Stimulated activated naive B cell treated with anti-CD40 and anti-IgM and Interleukin-4, amounts not matched to agents 10 μg/mL and 1 μg/mL and 100 μg/mL, for 72 hours (primary cell): ENCODE measurements around the gene PHETA1.

Source experiments
- ATAC-seq, 2 donors: fragments of 150-1000 bp; cut with Tn5 transposase; replicated peaks; 2 replicates each; pipeline ENCODE4 v1.10.0; 2021; ENCODE audit warnings: moderate library complexity in 1 of 2
- DNase-seq: peaks from one replicate; pipeline ENCODE4 v3.0.0; 2021
- H3K27ac Mint-ChIP-seq: one replicate; pipeline ENCODE4 v1.8.0; 2022; ENCODE audit warnings: mild to moderate bottlenecking, mixed read lengths
- H3K27me3 Mint-ChIP-seq, 2 donors: one replicate each; pipeline ENCODE4 v1.8.0; 2022; ENCODE audit warnings: mixed read lengths in 2 of 2
- H3K36me3 Mint-ChIP-seq, 2 donors: one replicate each; pipeline ENCODE4 v1.8.0; 2022; ENCODE audit warnings: mixed read lengths in 2 of 2, mild to moderate bottlenecking in 1 of 2
- H3K4me1 Mint-ChIP-seq, 2 donors: one replicate each; pipeline ENCODE4 v1.8.0; 2022; ENCODE audit warnings: mixed read lengths in 2 of 2, mild to moderate bottlenecking in 1 of 2
- H3K4me3 Mint-ChIP-seq, 2 donors: one replicate each; pipeline ENCODE4 v1.8.0; 2022; ENCODE audit warnings: mild to moderate bottlenecking in 2 of 2, mixed read lengths in 2 of 2, moderate library complexity in 1 of 2
- H3K9me3 Mint-ChIP-seq, 2 donors: one replicate each; pipeline ENCODE4 v1.8.0; 2022; ENCODE audit warnings: mixed read lengths in 2 of 2, mild to moderate bottlenecking in 1 of 2

The PHETA1 gene

GRCh38 chr12:111355201-111355925, 13.5 kb downstream of the PHETA1 start:
- H3K27me3 Mint-ChIP-seq, result no peaks in the 10 kb centered on the region
- H3K36me3 Mint-ChIP-seq, result no peaks in the 10 kb centered on the region
- H3K4me1 Mint-ChIP-seq, result peaks cover 49 to 59% of the 10 kb centered on the region in 2 donors
- no peaks in the 10 kb centered on the region for H3K9me3 Mint-ChIP-seq
- peak; percentile 82 to 91 for ATAC-seq
- H3K27ac Mint-ChIP-seq, result peak overlapping the region; percentile 94
- H3K4me3 Mint-ChIP-seq, result no peak overlapping the region
- peak; percentile 59 for DNase-seq

GRCh38 chr12:111354511-111354910, 14.4 kb downstream of the PHETA1 start:
- H3K27me3 Mint-ChIP-seq, result no peaks in the 10 kb centered on the region
- H3K27ac Mint-ChIP-seq, result peak overlapping the region; percentile 31
- peaks cover under 1 to 3% of the 10 kb centered on the region in 2 donors for H3K9me3 Mint-ChIP-seq
- ATAC-seq (no peak), DNase-seq (no peak)
- no peaks in the 10 kb centered on the region for H3K36me3 Mint-ChIP-seq
- H3K4me3 Mint-ChIP-seq, result no peak overlapping the region
- H3K4me1 Mint-ChIP-seq, result peaks cover 41 to 51% of the 10 kb centered on the region in 2 donors

GRCh38 chr12:111353603-111354295, 15.1 kb downstream of the PHETA1 start:
- Mint-ChIP-seq H3K36me3 (no peaks in the 10 kb centered on the region), H3K4me3 (no peak overlapping the region), H3K27ac (no peak overlapping the region), H3K4me1 (peaks cover 36 to 43% of the 10 kb centered on the region in 2 donors), H3K27me3 (no peaks in the 10 kb centered on the region), H3K9me3 (peaks cover 6 to 7% of the 10 kb centered on the region in 2 donors)
- no peak for ATAC-seq
- no peak for DNase-seq

GRCh38 chr12:111353026-111353425, 15.9 kb downstream of the PHETA1 start:
- H3K36me3 Mint-ChIP-seq, result no peaks in the 10 kb centered on the region
- H3K27ac Mint-ChIP-seq, result peak overlapping the region; percentile 67
- DNase-seq (no peak), ATAC-seq (no peak)
- no peaks in the 10 kb centered on the region for H3K27me3 Mint-ChIP-seq
- H3K4me1 Mint-ChIP-seq, result peaks cover 32 to 37% of the 10 kb centered on the region in 2 donors
- H3K4me3 Mint-ChIP-seq, result no peak overlapping the region
- H3K9me3 Mint-ChIP-seq, result peaks cover 7 to 10% of the 10 kb centered on the region in 2 donors

GRCh38 chr12:111352296-111352993, 16.4 kb downstream of the PHETA1 start:
- H3K27ac Mint-ChIP-seq, result peak overlapping the region; percentile 67
- peak; percentile 40 to 48 for ATAC-seq
- no peak overlapping the region for H3K4me3 Mint-ChIP-seq
- H3K36me3 Mint-ChIP-seq, result no peaks in the 10 kb centered on the region
- no peaks in the 10 kb centered on the region for H3K27me3 Mint-ChIP-seq
- H3K4me1 Mint-ChIP-seq, result peaks cover 30 to 37% of the 10 kb centered on the region in 2 donors
- peaks cover 7 to 12% of the 10 kb centered on the region in 2 donors for H3K9me3 Mint-ChIP-seq
- no peak for DNase-seq

- Mint-ChIP-seq H3K9me3 (peaks cover 7 to 12% of the 10 kb centered on the region in 2 donors), H3K4me3 (no peak overlapping the region), H3K27ac (no peak overlapping the region), H3K4me1 (peaks cover 27 to 32% of the 10 kb centered on the region in 2 donors), H3K36me3 (no peaks in the 10 kb centered on the region), H3K27me3 (no peaks in the 10 kb centered on the region)
- DNase-seq (no peak), ATAC-seq (no peak)
Observed at GRCh38 chr12:111351026-111351425, 17.9 kb downstream of the PHETA1 start.

GRCh38 chr12:111349748-111350520, 19.0 kb downstream of the PHETA1 start:
- H3K27me3 Mint-ChIP-seq, result no peaks in the 10 kb centered on the region

GRCh38 chr12:111349101-111349747, 19.7 kb downstream of the PHETA1 start:
- Mint-ChIP-seq H3K36me3 (no peaks in the 10 kb centered on the region), H3K9me3 (peaks cover 7 to 12% of the 10 kb centered on the region in 2 donors), H3K4me1 (peaks cover 14 to 15% of the 10 kb centered on the region in 2 donors), H3K27ac (no peak overlapping the region), H3K4me3 (no peak overlapping the region), H3K27me3 (no peaks in the 10 kb centered on the region)
- no peak for ATAC-seq
- DNase-seq, result no peak

More at GRCh38 chr12:111349748-111350520, 19.0 kb downstream of the PHETA1 start:
- ATAC-seq (no peak), DNase-seq (no peak)
- Mint-ChIP-seq H3K36me3 (no peaks in the 10 kb centered on the region), H3K4me1 (peaks cover 18 to 21% of the 10 kb centered on the region in 2 donors), H3K9me3 (peaks cover 7 to 12% of the 10 kb centered on the region in 2 donors), H3K27ac (no peak overlapping the region), H3K4me3 (no peak overlapping the region)

GRCh38 chr12:111347891-111348644, 20.8 kb downstream of the PHETA1 start:
- Mint-ChIP-seq H3K4me1 (peaks cover 10% of the 10 kb centered on the region in 2 donors), H3K27ac (no peak overlapping the region), H3K4me3 (no peak overlapping the region), H3K27me3 (no peaks in the 10 kb centered on the region), H3K9me3 (peaks cover 7 to 14% of the 10 kb centered on the region in 2 donors), H3K36me3 (no peaks in the 10 kb centered on the region)
- no peak for DNase-seq
- no peak for ATAC-seq

GRCh38 chr12:111344254-111344875, 24.5 kb downstream of the PHETA1 start:
- H3K27ac Mint-ChIP-seq, result no peak overlapping the region
- no peaks in the 10 kb centered on the region for H3K36me3 Mint-ChIP-seq
- ATAC-seq (no peak), DNase-seq (no peak)
- H3K4me3 Mint-ChIP-seq, result no peak overlapping the region
- H3K9me3 Mint-ChIP-seq, result peaks cover 3 to 14% of the 10 kb centered on the region in 2 donors
- peaks cover 5 to 16% of the 10 kb centered on the region in 2 donors for H3K4me1 Mint-ChIP-seq
- no peaks in the 10 kb centered on the region for H3K27me3 Mint-ChIP-seq

GRCh38 chr12:111343181-111343580, 25.7 kb downstream of the PHETA1 start:
- Mint-ChIP-seq H3K36me3 (no peaks in the 10 kb centered on the region), H3K27ac (no peak overlapping the region), H3K9me3 (peaks cover 0 to 7% of the 10 kb centered on the region in 2 donors), H3K4me3 (no peak overlapping the region), H3K27me3 (no peaks in the 10 kb centered on the region), H3K4me1 (peaks cover 5 to 18% of the 10 kb centered on the region in 2 donors)
- DNase-seq (no peak), ATAC-seq (no peak)

GRCh38 chr12:111342376-111342775, 26.5 kb downstream of the PHETA1 start:
- no peak overlapping the region for H3K4me3 Mint-ChIP-seq
- no peak for DNase-seq
- no peaks in the 10 kb centered on the region for H3K27me3 Mint-ChIP-seq
- H3K9me3 Mint-ChIP-seq, result peaks cover 0 to 4% of the 10 kb centered on the region in 2 donors
- no peak for ATAC-seq
- H3K4me1 Mint-ChIP-seq, result peaks cover 5 to 18% of the 10 kb centered on the region in 2 donors
- H3K36me3 Mint-ChIP-seq, result no peaks in the 10 kb centered on the region
- H3K27ac Mint-ChIP-seq, result no peak overlapping the region
